HepG2 (cell line): ENCODE results near the gene UNC119B. TPM values are rescaled to one million over a fixed set of nuclear protein-coding genes. Genes with fewer than 3 reads are reported as not detected.
A peak's percentile ranks its signal among the peaks of the same experiment; 100 is the strongest.

Experiments used
- ARNT ChIP-seq: fragments of 450-650 bp; IDR thresholded peaks from 2 replicates; pipeline ENCODE4 v1.6.1; 2017
- EZH2 ChIP-seq: conservative IDR thresholded peaks from 2 replicates; pipeline ENCODE4 v1.6.1; 2012; ENCODE audit warnings: mild to moderate bottlenecking, low read depth, low read length, moderate library complexity
- KLF16 ChIP-seq, 2 experiments: sonication (generic) in 1 of 2; formaldehyde crosslinking in 1 of 2; IDR thresholded peaks; 2 replicates each; pipeline versions ENCODE4 v1.6.1 to v1.8.0; 2016 to 2023; ENCODE audit warnings: missing genetic modification reagents in 2 of 2, missing compliant biosample characterization in 1 of 2
- MZF1 ChIP-seq: sonication (generic); formaldehyde crosslinking; IDR thresholded peaks from 2 replicates; pipeline ENCODE4 v1.8.1; 2023; ENCODE audit warnings: mild to moderate bottlenecking, missing genetic modification reagents, borderline replicate concordance
- RBFOX2 ChIP-seq: fragments of 200-400 bp; formaldehyde crosslinking; IDR thresholded peaks from 2 replicates; pipeline ENCODE4 v1.6.1; 2017; ENCODE audit warnings: low read depth, mild to moderate bottlenecking, low read length
- REPIN1 ChIP-seq: sonication (generic); formaldehyde crosslinking; IDR thresholded peaks from 2 replicates; pipeline ENCODE4 v1.8.0; 2022; ENCODE audit warnings: missing genetic modification reagents, low read depth, mild to moderate bottlenecking, borderline replicate concordance
- SATB2 ChIP-seq: sonication (generic); formaldehyde crosslinking; IDR thresholded peaks from 2 replicates; pipeline ENCODE4 v1.5.0; 2020; ENCODE audit warnings: missing genetic modification reagents
- SRSF9 ChIP-seq: fragments of 200-400 bp; formaldehyde crosslinking; IDR thresholded peaks from 2 replicates; pipeline ENCODE4 v1.6.1; 2018; ENCODE audit warnings: borderline replicate concordance, mild to moderate bottlenecking, low read depth, low read length; ENCODE audit not compliant: insufficient read depth, poor library complexity, severe bottlenecking
- ZFAT ChIP-seq: sonication (generic); formaldehyde crosslinking; conservative IDR thresholded peaks from 2 replicates; pipeline ENCODE4 v1.8.1; 2023; ENCODE audit warnings: missing genetic modification reagents, inconsistent platforms
- ZNF143 ChIP-seq: sonication (generic); formaldehyde crosslinking; IDR thresholded peaks from 2 replicates; pipeline ENCODE4 v1.4.0; 2020; ENCODE audit warnings: missing genetic modification reagents
- ZNF292 ChIP-seq: sonication (generic); formaldehyde crosslinking; IDR thresholded peaks from 2 replicates; pipeline ENCODE4 v1.8.1; 2022; ENCODE audit warnings: mild to moderate bottlenecking, low read depth, missing genetic modification reagents, borderline replicate concordance
- ZNF350 ChIP-seq: sonication (generic); formaldehyde crosslinking; IDR thresholded peaks from 2 replicates; pipeline ENCODE4 v1.4.0; 2020; ENCODE audit warnings: mild to moderate bottlenecking, low read depth, missing genetic modification reagents, borderline replicate concordance
- ZNF484 ChIP-seq: sonication (generic); formaldehyde crosslinking; IDR thresholded peaks from 2 replicates; pipeline ENCODE4 v1.5.1; 2020; ENCODE audit warnings: mild to moderate bottlenecking, low read depth, missing genetic modification reagents, borderline replicate concordance
- ZNF674 ChIP-seq: sonication (generic); formaldehyde crosslinking; IDR thresholded peaks from 2 replicates; pipeline ENCODE4 v1.5.0; 2020; ENCODE audit warnings: low read depth, mild to moderate bottlenecking, missing genetic modification reagents
- ZSCAN22 ChIP-seq: sonication (generic); formaldehyde crosslinking; IDR thresholded peaks from 2 replicates; pipeline ENCODE4 v1.4.0; 2020; ENCODE audit warnings: mild to moderate bottlenecking, missing genetic modification reagents
- ZSCAN31 ChIP-seq: sonication (generic); formaldehyde crosslinking; IDR thresholded peaks from 2 replicates; pipeline ENCODE4 v1.5.0; 2020; ENCODE audit warnings: low read depth, mild to moderate bottlenecking, missing genetic modification reagents
- ZZZ3 ChIP-seq: sonication (generic); formaldehyde crosslinking; IDR thresholded peaks from 2 replicates; pipeline ENCODE4 v1.4.0; 2020; ENCODE audit warnings: missing genetic modification reagents, mild to moderate bottlenecking, borderline replicate concordance
- polyA plus RNA-seq, 8 experiments: library from polyadenylated mRNA; depleted of rRNA in 3 of 8; stranded (reverse) in 7 of 8; unstranded in 1 of 8; fragments of >200 nt; fragmentation: Illumina TruSeq in 4 of 8; extraction: Trizol in 4 of 8; gene quantifications; 2 replicates each; pipeline versions ENCODE4 v1.2.1 to v1.2.3, GENCODE V29; 2011 to 2016; ENCODE audit warnings: low read depth in 4 of 8, missing spikeins in 1 of 8, mixed read lengths in 1 of 8; ENCODE audit not compliant: insufficient read depth in 1 of 8
- total RNA-seq, 5 experiments: library from RNA; depleted of rRNA; stranded (reverse); fragments of >200 nt; fragmentation: Illumina TruSeq; extraction: Trizol; gene quantifications; 2 replicates each; pipeline ENCODE4 v1.2.3, GENCODE V29; 2016; ENCODE audit warnings: low read depth in 1 of 5
- TF ChIP-seq, protein P1 (sequence below): IDR thresholded peaks from 2 replicates; pipeline ENCODE4 v1.6.1; 2012; ENCODE audit warnings: low read depth, low read length, improper control_type of control experiment
- TF ChIP-seq, protein P2 (sequence below): sonication (generic); formaldehyde crosslinking; conservative IDR thresholded peaks from 2 replicates; pipeline ENCODE4 v1.8.0; 2022; ENCODE audit warnings: missing genetic modification reagents
- TF ChIP-seq, protein P3 (sequence below): fragments of 450-650 bp; IDR thresholded peaks from 2 replicates; pipeline ENCODE4 v1.6.1; 2017; ENCODE audit warnings: mild to moderate bottlenecking

The UNC119B gene
- total and polyA plus RNA-seq, 2 of the 13 experiments (the other 11 are each of a cell fraction or from before 2014, with no cell fraction given): 19.6 to 19.7 TPM

DNA sequence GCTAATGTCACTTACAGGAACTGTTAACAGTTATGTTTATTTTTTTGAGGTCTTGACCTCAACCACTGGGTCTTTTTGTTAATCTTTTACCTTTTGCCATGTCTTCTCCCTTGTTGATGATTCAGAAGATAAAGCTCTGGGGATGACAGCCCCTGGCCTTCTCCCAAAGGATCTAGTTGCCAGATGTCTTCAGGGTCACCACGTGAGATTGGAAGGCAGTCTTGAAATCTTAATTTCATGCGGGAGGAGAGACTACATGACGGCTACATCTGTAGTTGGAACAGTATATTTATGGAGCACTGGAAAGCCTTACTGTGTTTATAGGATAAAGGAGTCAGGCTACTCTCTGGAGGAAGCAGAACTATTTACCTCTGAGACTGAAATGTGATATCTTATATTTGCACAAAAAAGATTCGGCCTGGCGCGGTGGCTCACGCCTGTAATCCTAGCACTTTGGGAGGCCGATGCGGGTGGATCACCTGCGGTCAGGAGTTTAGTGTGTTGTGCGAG is 17.7 kb upstream of the UNC119B start (continued):
- TF ChIP-seq, protein P1, sequence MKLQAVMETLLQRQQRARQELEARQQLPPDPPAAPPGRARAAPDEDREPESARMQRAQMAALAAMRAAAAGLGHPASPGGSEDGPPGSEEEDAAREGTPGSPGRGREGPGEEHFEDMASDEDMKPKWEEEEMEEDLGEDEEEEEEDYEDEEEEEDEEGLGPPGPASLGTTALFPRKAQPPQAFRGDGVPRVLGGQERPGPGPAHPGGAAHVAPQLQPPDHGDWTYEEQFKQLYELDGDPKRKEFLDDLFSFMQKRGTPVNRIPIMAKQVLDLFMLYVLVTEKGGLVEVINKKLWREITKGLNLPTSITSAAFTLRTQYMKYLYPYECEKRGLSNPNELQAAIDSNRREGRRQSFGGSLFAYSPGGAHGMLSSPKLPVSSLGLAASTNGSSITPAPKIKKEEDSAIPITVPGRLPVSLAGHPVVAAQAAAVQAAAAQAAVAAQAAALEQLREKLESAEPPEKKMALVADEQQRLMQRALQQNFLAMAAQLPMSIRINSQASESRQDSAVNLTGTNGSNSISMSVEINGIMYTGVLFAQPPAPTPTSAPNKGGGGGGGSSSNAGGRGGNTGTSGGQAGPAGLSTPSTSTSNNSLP: no peak
- TF ChIP-seq ZSCAN31: no peak
- TF ChIP-seq, protein P2, sequence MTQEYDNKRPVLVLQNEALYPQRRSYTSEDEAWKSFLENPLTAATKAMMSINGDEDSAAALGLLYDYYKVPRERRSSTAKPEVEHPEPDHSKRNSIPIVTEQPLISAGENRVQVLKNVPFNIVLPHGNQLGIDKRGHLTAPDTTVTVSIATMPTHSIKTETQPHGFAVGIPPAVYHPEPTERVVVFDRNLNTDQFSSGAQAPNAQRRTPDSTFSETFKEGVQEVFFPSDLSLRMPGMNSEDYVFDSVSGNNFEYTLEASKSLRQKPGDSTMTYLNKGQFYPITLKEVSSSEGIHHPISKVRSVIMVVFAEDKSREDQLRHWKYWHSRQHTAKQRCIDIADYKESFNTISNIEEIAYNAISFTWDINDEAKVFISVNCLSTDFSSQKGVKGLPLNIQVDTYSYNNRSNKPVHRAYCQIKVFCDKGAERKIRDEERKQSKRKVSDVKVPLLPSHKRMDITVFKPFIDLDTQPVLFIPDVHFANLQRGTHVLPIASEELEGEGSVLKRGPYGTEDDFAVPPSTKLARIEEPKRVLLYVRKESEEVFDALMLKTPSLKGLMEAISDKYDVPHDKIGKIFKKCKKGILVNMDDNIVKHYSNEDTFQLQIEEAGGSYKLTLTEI (CRISPR knock-in tag): no peak
- TF ChIP-seq RBFOX2: no peak
- no peak for TF ChIP-seq ARNT
- TF ChIP-seq, protein P3, sequence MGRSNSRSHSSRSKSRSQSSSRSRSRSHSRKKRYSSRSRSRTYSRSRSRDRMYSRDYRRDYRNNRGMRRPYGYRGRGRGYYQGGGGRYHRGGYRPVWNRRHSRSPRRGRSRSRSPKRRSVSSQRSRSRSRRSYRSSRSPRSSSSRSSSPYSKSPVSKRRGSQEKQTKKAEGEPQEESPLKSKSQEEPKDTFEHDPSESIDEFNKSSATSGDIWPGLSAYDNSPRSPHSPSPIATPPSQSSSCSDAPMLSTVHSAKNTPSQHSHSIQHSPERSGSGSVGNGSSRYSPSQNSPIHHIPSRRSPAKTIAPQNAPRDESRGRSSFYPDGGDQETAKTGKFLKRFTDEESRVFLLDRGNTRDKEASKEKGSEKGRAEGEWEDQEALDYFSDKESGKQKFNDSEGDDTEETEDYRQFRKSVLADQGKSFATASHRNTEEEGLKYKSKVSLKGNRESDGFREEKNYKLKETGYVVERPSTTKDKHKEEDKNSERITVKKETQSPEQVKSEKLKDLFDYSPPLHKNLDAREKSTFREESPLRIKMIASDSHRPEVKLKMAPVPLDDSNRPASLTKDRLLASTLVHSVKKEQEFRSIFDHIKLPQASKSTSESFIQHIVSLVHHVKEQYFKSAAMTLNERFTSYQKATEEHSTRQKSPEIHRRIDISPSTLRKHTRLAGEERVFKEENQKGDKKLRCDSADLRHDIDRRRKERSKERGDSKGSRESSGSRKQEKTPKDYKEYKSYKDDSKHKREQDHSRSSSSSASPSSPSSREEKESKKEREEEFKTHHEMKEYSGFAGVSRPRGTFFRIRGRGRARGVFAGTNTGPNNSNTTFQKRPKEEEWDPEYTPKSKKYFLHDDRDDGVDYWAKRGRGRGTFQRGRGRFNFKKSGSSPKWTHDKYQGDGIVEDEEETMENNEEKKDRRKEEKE: no peak
- TF ChIP-seq ZNF143 (CRISPR knock-in tag): no peak
- 0 out of 4 replicates have a peak, but pooled peaks of 1 of the 2 experiments have one; percentile 29 for TF ChIP-seq KLF16 (CRISPR knock-in tag; IDR thresholded peaks at IDR 0.05)
- no peak for TF ChIP-seq SATB2 (CRISPR knock-in tag)
- no peak for TF ChIP-seq ZFAT
- TF ChIP-seq ZZZ3 (CRISPR knock-in tag): no peak
- TF ChIP-seq ZNF350 (CRISPR knock-in tag): no peak
- no peak for TF ChIP-seq ZNF292 (CRISPR knock-in tag)
- no peak for TF ChIP-seq ZSCAN22 (CRISPR knock-in tag)
- no peak for TF ChIP-seq EZH2
- no peak for TF ChIP-seq SRSF9
- TF ChIP-seq REPIN1 (CRISPR knock-in tag): no peak
- TF ChIP-seq MZF1 (CRISPR knock-in tag): no peak
- TF ChIP-seq ZNF674 (CRISPR knock-in tag): no peak
- TF ChIP-seq ZNF484 (CRISPR knock-in tag): no peak
